DMS53 treated with DMSO at 0.1 percent for 48 hours (cell line): ENCODE measurements around the gene ARAP3.
"Not testable (repeated sequence)": the region's sequence is repeated elsewhere in the genome, so short reads cannot be mapped to it uniquely, and the experiment has no call there.

ENCODE experiments used
- DNase-seq: peaks from one replicate; lab custom pipeline; 2025; ENCODE audit not compliant: unreplicated experiment; lab: John Stamatoyannopoulos, UW

ARAP3 gene

DNA sequence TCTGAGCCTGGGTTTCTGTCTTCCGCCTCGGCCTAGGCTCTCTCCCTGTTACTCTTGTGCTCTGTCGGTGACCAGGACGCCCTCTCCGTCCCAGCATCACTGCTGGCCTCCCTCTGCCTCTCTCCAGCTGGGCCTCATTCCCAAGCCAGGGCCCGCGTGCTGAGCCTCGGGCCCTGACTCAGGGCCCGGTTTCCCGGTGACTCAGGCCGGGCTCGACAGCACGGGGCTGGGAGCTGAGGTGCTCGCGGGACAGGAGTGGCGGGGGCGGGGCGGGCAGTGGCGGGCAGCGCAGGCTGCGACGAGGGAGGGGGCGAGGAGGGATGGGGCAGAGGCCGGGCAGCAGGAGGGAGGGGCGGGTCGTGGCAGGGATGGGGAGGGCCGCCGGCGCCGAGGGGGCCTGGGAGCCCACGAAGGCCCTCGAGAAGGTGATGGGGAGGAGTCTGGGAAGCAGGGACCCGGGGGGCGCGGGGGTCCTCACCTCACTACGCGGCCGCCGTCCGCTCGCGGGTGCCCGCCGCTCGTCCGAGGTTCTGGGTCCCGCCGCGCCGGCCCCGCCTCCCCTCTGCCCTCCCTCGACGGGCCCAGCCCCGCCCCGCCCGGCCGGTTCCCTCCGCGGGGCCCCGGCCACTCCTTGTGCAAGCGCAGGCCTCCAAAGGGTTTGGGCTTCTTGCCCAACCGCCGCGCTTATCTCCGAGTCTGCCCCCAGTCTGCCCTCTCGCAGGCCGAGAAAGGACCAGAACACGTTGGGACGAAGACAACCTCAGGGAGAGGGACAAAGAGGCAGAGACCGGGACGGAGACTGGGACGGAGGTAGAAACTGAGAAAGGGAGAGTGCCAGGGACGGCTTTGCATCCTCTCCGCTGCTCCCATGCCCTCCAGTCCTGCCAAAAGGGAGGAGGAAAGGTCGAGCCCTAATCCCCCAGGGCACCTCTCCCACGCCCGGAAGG lies at the start of gene ARAP3:
Gene ARAP3, minus strand, starts transcription at position 536 of the 947 bp plus-strand sequence. CDS start 1,744 bp downstream, outside the sequence.
- peak; percentile 35 for DNase-seq

- DNase-seq = no peak
Observed at GRCh38 chr5:141729387-141730006, 47.5 kb upstream of the ARAP3 start.

DNA sequence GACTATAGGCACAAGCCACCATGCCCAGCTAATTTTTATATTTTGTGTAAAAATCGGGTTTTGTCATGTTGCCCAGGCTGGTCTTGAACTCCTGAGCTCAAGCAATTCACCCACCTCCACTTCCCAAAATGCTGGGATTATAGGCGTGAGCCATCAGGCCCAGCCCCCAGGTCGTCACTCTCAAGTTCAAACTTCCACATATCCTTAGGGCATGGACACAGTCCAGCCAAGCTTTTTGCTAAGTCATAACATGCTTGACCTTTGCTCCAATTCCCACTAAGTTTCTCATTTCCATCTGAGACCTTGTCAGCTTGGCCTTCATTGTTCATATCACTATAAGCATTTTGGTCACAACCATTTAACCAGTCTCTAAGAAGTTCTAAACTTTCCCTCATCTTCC lies 43.9 kb upstream of the ARAP3 start:
- DNase-seq = no peak

DNA sequence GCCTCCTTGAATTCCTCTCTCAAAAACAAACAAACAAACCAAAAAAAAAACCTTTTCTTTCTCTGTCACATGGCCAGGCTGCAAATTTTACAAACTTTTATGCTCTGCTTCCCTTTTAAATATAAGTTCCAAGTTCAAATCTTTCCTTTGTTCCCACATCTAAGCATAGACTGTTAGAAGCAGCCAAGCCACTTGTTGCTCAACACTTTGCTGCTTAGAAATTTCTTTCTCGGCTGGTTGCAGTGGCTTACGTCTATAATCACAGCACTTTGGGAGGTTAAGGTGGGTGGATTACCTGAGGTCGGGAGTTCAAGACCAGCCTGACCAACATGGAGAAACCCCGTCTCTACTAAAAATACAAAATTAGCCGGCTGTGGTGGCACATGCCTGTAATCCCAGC lies 43.1 kb upstream of the ARAP3 start:
- DNase-seq = not testable (repeated sequence)

GRCh38 chr5:141722266-141722665 lies 40.2 kb upstream of the ARAP3 start:
- no peak for DNase-seq

- DNase-seq = no peak
Observed at GRCh38 chr5:141717043-141717442, 35.0 kb upstream of the ARAP3 start.

DNA sequence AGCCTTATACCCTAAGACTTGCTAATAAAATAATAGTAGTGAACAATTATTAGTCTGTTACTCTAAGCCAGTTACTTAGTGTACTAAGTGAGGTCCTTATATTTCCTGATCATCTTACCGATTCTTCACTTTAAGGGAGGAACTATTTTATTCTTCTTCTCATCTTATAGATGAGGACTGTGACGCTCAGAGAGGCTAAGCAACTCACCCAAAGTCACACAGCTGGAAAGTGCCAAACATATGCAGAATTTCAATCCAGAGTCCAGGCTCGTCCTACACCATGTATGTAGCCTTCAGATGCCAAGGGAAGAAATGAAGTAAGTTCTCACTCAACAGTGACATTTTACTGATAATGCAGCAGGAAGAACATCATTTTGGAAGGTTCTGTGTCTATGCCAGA lies 34.4 kb upstream of the ARAP3 start:
- no peak for DNase-seq

DNA sequence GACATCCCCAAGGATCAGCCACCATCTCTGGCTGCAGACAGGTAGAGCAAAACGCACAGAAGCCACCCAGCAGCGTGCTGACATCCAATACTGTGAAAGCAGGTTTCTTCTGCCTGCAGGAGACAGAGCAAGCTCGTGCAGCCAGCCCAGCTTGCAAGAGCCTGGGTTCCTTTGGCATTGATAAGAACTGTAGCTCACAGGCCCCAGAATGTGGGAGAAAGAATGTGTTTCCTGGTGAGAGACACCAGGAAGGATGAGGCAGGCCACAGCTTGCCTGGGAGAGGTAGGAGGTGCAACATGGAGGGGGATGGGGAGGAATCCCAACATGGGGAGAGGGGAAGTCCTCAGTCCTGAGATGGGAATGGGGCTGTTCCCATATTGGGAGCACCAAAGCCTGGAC lies 34.0 kb upstream of the ARAP3 start:
- DNase-seq = no peak

DNA sequence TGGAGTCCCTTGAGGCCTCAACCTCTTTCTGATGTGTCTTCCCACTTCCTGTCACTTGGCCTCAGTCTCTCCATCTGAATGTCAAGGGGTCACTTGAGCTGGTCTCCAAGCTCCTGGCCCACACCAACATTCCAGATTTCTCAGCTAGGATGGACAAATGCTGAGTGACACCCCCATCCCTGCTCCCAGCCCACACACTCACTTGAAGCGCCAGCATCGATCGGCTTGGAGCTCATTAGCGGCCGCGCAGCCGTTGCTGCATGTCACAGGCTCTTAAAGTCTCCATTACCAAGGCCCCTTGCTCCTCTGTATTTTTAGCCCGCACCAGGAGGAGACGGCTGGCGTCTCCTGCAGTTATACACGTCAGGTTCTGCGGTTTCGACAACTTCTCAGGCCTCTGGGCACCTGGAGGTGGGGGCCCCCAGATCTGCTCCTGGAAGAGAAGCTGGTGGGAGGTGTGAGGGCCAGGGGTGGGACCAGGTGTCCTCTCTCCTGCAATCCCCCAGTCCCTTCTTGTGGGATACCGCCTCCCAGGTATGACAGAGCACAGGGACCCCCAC lies 33.4 kb upstream of the ARAP3 start:
- DNase-seq = no peak

DNA sequence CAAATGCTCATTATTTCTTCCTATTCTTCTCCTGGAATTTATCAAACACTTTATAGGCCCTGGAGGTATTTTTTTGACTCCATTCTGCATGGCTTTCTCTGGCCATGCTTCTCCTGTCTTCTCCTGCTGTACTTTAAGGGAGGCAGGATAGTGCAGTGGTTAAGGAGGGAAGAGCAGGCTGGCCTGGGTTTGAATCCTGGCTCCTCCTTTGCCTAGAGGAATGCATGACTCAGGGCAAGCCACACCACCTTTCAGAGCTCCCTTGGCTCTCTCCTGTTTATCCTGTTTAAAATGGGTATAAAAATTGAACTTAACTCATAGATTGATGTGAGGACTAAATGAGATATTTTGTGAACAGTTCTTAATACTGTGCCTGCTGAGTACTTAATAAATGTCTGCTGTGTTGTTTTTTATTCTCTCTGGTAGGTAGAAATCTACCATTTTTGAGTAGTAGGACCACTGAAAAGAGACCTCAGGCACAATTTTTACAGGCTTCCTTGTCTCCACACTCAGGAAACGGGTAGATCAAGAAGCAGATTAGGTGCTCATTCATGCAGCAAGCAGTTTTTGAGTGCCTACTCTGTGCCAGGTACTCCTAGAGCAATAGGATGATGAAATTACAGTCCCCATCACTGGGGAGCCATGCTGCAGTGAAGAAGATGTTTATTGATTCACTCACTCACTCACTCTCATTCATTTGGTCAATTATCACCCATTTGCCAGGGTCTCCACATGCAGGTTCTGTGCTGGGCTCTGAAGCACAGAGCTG lies 32.7 kb upstream of the ARAP3 start:
- DNase-seq = no peak

DNA sequence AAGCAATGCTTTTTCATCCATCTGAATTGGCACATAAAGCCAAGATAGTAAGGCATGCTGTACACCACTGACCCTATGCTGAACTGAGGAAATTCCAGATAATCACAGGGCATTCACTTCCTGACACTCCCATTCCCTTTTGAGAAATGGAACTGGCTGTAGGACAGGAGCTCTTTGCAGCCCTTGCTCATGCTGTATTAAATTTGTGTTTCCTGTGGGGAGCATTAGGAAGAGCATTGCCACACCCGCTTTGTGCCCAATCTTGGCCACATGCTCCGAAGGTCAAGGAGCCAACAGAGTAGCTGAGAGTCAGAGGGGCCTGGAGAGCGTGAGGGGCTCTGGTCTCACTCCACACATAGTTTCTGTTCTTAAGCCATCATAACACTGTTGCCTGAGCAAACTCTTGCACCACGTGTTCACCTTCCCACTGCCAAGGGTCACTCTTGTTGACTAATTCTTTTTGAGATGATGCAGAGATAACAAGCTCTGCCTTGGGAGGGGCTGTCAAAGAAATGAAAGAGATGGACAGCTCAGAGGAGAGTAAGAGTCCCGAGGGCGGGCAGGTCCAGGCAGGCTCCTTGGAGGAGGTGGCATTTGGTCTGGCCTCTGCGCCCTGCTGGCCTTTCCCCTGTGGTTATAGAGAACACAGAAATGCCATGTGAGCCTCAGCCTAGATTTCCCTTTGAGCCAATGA lies 31.7 kb upstream of the ARAP3 start:
- DNase-seq = no peak

- DNase-seq = no peak
Observed at GRCh38 chr5:141711687-141712086, 29.7 kb upstream of the ARAP3 start.

DNA sequence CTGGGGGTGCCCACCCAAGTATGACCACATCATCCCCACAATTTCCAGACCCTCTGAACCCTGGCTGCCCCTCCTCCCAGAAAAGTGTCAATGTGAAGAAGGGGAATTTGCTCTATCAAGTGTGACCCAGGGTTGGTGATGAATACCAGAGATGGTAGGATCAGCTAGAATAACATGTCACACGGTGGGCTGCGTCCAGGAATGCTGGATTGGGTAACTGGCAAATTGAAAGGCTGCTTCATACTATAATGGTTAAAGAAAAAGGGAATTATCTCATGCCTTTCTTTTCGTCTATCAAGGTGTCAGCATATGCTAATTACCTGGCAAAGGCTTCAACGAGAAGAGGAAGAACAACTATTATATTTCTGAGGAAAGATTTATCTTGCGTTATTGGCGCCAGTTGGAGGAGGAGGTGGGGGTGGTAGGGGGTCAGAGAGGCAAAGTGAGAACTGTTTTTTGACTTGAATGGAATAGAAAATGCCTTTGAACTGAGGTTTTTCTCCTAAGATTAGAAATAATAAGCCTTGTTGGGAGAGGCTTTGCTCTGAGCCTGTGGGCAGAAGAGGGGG lies 27.8 kb upstream of the ARAP3 start:
- no peak for DNase-seq

- no peak for DNase-seq
Observed at GRCh38 chr5:141708016-141708415, 26.0 kb upstream of the ARAP3 start.

- no peak for DNase-seq
Observed at GRCh38 chr5:141707510-141707909, 25.5 kb upstream of the ARAP3 start.

GRCh38 chr5:141706121-141706520 lies 24.1 kb upstream of the ARAP3 start:
- no peak for DNase-seq

DNA sequence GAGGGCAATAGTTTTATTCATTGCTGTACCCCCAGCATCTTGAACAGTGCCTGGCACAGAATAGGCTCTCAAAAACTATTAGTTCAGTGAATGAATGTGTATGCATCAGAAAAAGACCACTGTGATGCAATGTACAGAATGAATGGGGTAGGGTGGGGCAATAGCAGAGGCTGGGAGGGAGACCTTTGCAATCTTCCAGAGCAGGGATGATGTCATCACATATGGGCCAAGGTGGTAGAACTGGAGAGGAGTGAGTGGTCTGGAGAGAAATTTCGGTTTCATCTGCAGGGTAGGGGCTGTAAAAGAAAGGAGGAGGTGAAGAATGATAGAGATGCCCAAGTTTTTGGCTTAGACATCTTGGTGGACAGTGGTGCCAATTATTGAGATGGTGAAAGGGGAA lies 23.4 kb upstream of the ARAP3 start:
- no peak for DNase-seq

DNA sequence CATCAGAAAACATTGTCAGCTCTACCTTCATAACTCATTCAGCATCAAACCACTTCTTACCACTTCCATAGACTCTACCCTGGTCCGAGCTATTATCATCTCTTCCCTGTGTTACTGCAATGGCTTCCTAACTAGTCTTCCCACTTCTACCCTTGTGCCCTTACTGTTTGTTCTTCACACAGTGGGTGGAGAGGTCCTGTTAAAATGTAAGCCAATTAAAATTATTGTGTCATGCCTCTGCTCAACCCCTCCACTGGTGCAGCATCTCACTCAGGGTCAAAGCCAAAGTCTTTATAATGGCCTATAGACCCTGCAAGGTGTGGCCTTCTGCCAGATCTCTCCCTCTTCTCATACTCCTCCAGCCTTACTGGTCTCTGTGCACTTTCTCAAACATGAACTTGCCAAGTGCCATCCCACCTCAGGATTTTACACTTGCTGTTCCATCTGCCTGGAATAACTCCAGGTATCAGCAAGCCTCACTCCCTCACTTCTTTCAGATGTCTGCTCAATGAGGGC lies 22.8 kb upstream of the ARAP3 start:
- no peak for DNase-seq

DNA sequence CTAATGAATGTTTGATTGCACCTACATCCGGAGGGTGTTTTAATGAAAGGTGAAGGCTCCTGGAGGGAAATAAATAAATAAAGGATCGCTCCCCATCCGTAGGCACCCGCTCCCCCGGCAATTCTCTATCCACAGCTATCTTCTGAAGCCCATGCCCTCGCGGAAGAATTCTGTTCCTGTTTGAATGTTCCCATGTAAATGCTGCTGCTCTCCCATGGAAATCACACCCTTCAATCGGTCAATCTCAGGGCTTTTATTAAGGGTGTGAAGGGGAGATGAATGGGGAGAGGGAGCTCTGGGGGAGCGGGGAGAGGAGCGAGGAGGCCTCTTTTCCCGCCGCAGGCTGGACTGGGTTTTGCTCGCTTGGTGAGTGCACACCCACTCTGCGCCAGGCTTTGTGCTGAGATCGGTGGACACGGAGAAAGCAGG lies 21.1 kb upstream of the ARAP3 start:
- no peak for DNase-seq
